Effector memory CD8-positive, alpha-beta T cell (primary cell): ENCODE results near the gene MLEC.

ENCODE experiments used
- ATAC-seq: fragments of 150-1000 bp; cut with Tn5 transposase; replicated peaks from 2 replicates; pipeline ENCODE4 v1.10.0; 2021; ENCODE audit warnings: mild to moderate bottlenecking, moderate library complexity
- DNase-seq, 3 experiments: peaks; one replicate each; pipeline ENCODE4 v3.0.0; 2021
- H3K27ac Mint-ChIP-seq, 2 donors: one replicate each; pipeline ENCODE4 v1.8.0; 2022; ENCODE audit warnings: mild to moderate bottlenecking in 2 of 2, mixed read lengths in 2 of 2, moderate library complexity in 2 of 2
- H3K27me3 Mint-ChIP-seq, 2 donors: one replicate each; pipeline ENCODE4 v1.8.0; 2022; ENCODE audit warnings: mixed read lengths in 2 of 2
- H3K36me3 Mint-ChIP-seq: one replicate; pipeline ENCODE4 v1.8.0; 2022; ENCODE audit warnings: mild to moderate bottlenecking, moderate library complexity, mixed read lengths; ENCODE audit not compliant: insufficient read depth
- H3K4me1 Mint-ChIP-seq, 2 donors: one replicate each; pipeline ENCODE4 v1.8.0; 2022; ENCODE audit warnings: low read depth in 2 of 2, mixed read lengths in 2 of 2
- H3K4me3 Mint-ChIP-seq, 2 donors: one replicate each; pipeline ENCODE4 v1.8.0; 2022; ENCODE audit warnings: mild to moderate bottlenecking in 2 of 2, mixed read lengths in 2 of 2, moderate library complexity in 2 of 2
- H3K9me3 Mint-ChIP-seq, 2 donors: one replicate each; pipeline ENCODE4 v1.8.0; 2022; ENCODE audit warnings: mixed read lengths in 2 of 2

MLEC gene

GRCh38 chr12:120690978-120691377, 4.0 kb downstream of the MLEC start:
- no peaks in the 10 kb centered on the region for H3K27me3 Mint-ChIP-seq
- H3K4me3 Mint-ChIP-seq: no peak overlapping the region
- H3K9me3 Mint-ChIP-seq: no peaks in the 10 kb centered on the region
- DNase-seq: no peak
- no peak for ATAC-seq
- H3K27ac Mint-ChIP-seq: no peak overlapping the region
- H3K4me1 Mint-ChIP-seq: peaks cover 36 to 40% of the 10 kb centered on the region in 2 donors
- H3K36me3 Mint-ChIP-seq: peaks cover 18% of the 10 kb centered on the region

- peaks cover 13% of the 10 kb centered on the region for H3K36me3 Mint-ChIP-seq
- H3K9me3 Mint-ChIP-seq: no peaks in the 10 kb centered on the region
- ATAC-seq: no peak
- no peak for DNase-seq
- H3K27me3 Mint-ChIP-seq: no peaks in the 10 kb centered on the region
- peak overlapping the region in 1 of 2 donors; percentile 47 for H3K27ac Mint-ChIP-seq
- peaks cover 38 to 39% of the 10 kb centered on the region in 2 donors for H3K4me1 Mint-ChIP-seq
- H3K4me3 Mint-ChIP-seq: no peak overlapping the region
Measured at GRCh38 chr12:120692524-120693033, 5.6 kb downstream of the MLEC start.

- no peaks in the 10 kb centered on the region for H3K9me3 Mint-ChIP-seq
- no peak overlapping the region for H3K4me3 Mint-ChIP-seq
- DNase-seq (no peak), ATAC-seq (no peak)
- H3K36me3 Mint-ChIP-seq: peaks cover 13% of the 10 kb centered on the region
- H3K27ac Mint-ChIP-seq: no peak overlapping the region
- no peaks in the 10 kb centered on the region for H3K27me3 Mint-ChIP-seq
- peaks cover 25 to 27% of the 10 kb centered on the region in 2 donors for H3K4me1 Mint-ChIP-seq
Measured at GRCh38 chr12:120693848-120694247, 6.9 kb downstream of the MLEC start.

- ATAC-seq (no peak), DNase-seq (no peak)
- peaks cover 32% of the 10 kb centered on the region for H3K36me3 Mint-ChIP-seq
- no peak overlapping the region for H3K4me3 Mint-ChIP-seq
- H3K27ac Mint-ChIP-seq: no peak overlapping the region
- H3K27me3 Mint-ChIP-seq: no peaks in the 10 kb centered on the region
- peaks cover 12 to 14% of the 10 kb centered on the region in 2 donors for H3K4me1 Mint-ChIP-seq
- H3K9me3 Mint-ChIP-seq: no peaks in the 10 kb centered on the region
Measured at GRCh38 chr12:120696626-120697025, 9.7 kb downstream of the MLEC start.

GRCh38 chr12:120697344-120697743, 10.4 kb downstream of the MLEC start:
- ATAC-seq: no peak
- Mint-ChIP-seq H3K27me3 (no peaks in the 10 kb centered on the region), H3K36me3 (peaks cover 32% of the 10 kb centered on the region), H3K4me1 (peaks cover 9 to 11% of the 10 kb centered on the region in 2 donors), H3K4me3 (no peak overlapping the region), H3K9me3 (no peaks in the 10 kb centered on the region), H3K27ac (no peak overlapping the region)
- no peak for DNase-seq

GRCh38 chr12:120698665-120699064, 11.7 kb downstream of the MLEC start:
- H3K9me3 Mint-ChIP-seq: no peaks in the 10 kb centered on the region
- ATAC-seq (no peak), DNase-seq (no peak)
- H3K27me3 Mint-ChIP-seq: no peaks in the 10 kb centered on the region
- H3K4me3 Mint-ChIP-seq: no peak overlapping the region
- H3K36me3 Mint-ChIP-seq: peaks cover 32% of the 10 kb centered on the region
- H3K27ac Mint-ChIP-seq: no peak overlapping the region
- H3K4me1 Mint-ChIP-seq: peaks cover 0 to 6% of the 10 kb centered on the region in 2 donors

- H3K9me3 Mint-ChIP-seq: no peaks in the 10 kb centered on the region
- ATAC-seq (no peak), DNase-seq (no peak)
- peak overlapping the region in 1 of 2 donors; percentile 70 for H3K27ac Mint-ChIP-seq
- peaks cover 28% of the 10 kb centered on the region for H3K36me3 Mint-ChIP-seq
- H3K4me1 Mint-ChIP-seq: peaks cover 0 to 6% of the 10 kb centered on the region in 2 donors
- H3K4me3 Mint-ChIP-seq: no peak overlapping the region
- H3K27me3 Mint-ChIP-seq: no peaks in the 10 kb centered on the region
Measured at GRCh38 chr12:120699553-120699952, 12.6 kb downstream of the MLEC start.

- no peak overlapping the region for H3K4me3 Mint-ChIP-seq
- ATAC-seq: no peak
- DNase-seq: no peak
- H3K9me3 Mint-ChIP-seq: no peaks in the 10 kb centered on the region
- peak overlapping the region in 1 of 2 donors; percentile 70 for H3K27ac Mint-ChIP-seq
- no peaks in the 10 kb centered on the region for H3K27me3 Mint-ChIP-seq
- peaks cover 0 to 3% of the 10 kb centered on the region in 2 donors for H3K4me1 Mint-ChIP-seq
- peaks cover 28% of the 10 kb centered on the region for H3K36me3 Mint-ChIP-seq
Measured at GRCh38 chr12:120700886-120701285, 13.9 kb downstream of the MLEC start.

GRCh38 chr12:120702637-120703036, 15.7 kb downstream of the MLEC start:
- no peak overlapping the region for H3K4me3 Mint-ChIP-seq
- peaks cover 22% of the 10 kb centered on the region for H3K36me3 Mint-ChIP-seq
- H3K4me1 Mint-ChIP-seq: no peaks in the 10 kb centered on the region
- H3K27me3 Mint-ChIP-seq: no peaks in the 10 kb centered on the region
- no peak for ATAC-seq
- H3K9me3 Mint-ChIP-seq: no peaks in the 10 kb centered on the region
- H3K27ac Mint-ChIP-seq: no peak overlapping the region
- DNase-seq: no peak

GRCh38 chr12:120703311-120703942, 16.5 kb downstream of the MLEC start:
- no peak for ATAC-seq
- H3K27me3 Mint-ChIP-seq: no peaks in the 10 kb centered on the region
- no peak for DNase-seq
- peaks cover 0 to 3% of the 10 kb centered on the region in 2 donors for H3K4me1 Mint-ChIP-seq
- H3K4me3 Mint-ChIP-seq: no peak overlapping the region
- peaks cover 22% of the 10 kb centered on the region for H3K36me3 Mint-ChIP-seq
- H3K9me3 Mint-ChIP-seq: no peaks in the 10 kb centered on the region
- H3K27ac Mint-ChIP-seq: no peak overlapping the region

GRCh38 chr12:120705618-120706017, 18.7 kb downstream of the MLEC start:
- Mint-ChIP-seq H3K27ac (no peak overlapping the region), H3K4me3 (no peak overlapping the region), H3K9me3 (no peaks in the 10 kb centered on the region), H3K4me1 (peaks cover 6 to 13% of the 10 kb centered on the region in 2 donors), H3K36me3 (peaks cover 6% of the 10 kb centered on the region), H3K27me3 (no peaks in the 10 kb centered on the region)
- ATAC-seq (no peak), DNase-seq (no peak)

GRCh38 chr12:120706029-120706428, 19.1 kb downstream of the MLEC start:
- no peak for ATAC-seq
- Mint-ChIP-seq H3K4me3 (no peak overlapping the region), H3K36me3 (peaks cover 1% of the 10 kb centered on the region), H3K4me1 (peaks cover 7 to 13% of the 10 kb centered on the region in 2 donors), H3K27me3 (no peaks in the 10 kb centered on the region), H3K9me3 (no peaks in the 10 kb centered on the region), H3K27ac (no peak overlapping the region)
- no peak for DNase-seq

- no peaks in the 10 kb centered on the region for H3K9me3 Mint-ChIP-seq
- no peaks in the 10 kb centered on the region for H3K36me3 Mint-ChIP-seq
- no peaks in the 10 kb centered on the region for H3K27me3 Mint-ChIP-seq
- peak; percentile 62 for ATAC-seq
- DNase-seq: no peak
- no peak overlapping the region for H3K4me3 Mint-ChIP-seq
- peak overlapping the region in 1 of 2 donors; percentile 23 for H3K27ac Mint-ChIP-seq
- peaks cover 24 to 28% of the 10 kb centered on the region in 2 donors for H3K4me1 Mint-ChIP-seq
Measured at GRCh38 chr12:120708651-120709050, 21.7 kb downstream of the MLEC start.

GRCh38 chr12:120710031-120710804, 23.3 kb downstream of the MLEC start, which contains the start of gene UNC119B:
UNC119B (plus strand) TSS chr12:120710458; CDS start chr12:120710475, 17 bp downstream.
- Mint-ChIP-seq H3K36me3 (peaks cover 2% of the 10 kb centered on the region), H3K4me1 (peaks cover 29 to 33% of the 10 kb centered on the region in 2 donors), H3K27me3 (no peaks in the 10 kb centered on the region), H3K9me3 (no peaks in the 10 kb centered on the region), H3K27ac (peak within 1 kb of the TSS; percentile 90 to 91), H3K4me3 (peak within 1 kb of the TSS; percentile 90)
- DNase-seq (peak; percentile 60 to 63 (median 60)), ATAC-seq (peak; percentile 81)
